Measurements from ENCODE around the gene JUP.

- TF ChIP-seq CTCF (IDR thresholded peaks at IDR 0.05; ENCODE audit: poor library complexity) (no peak), EZH2 (IDR thresholded peaks at IDR 0.05; ENCODE audit: borderline replicate concordance) (no peak)
Observed at GRCh38 chr17:41741709-41742108, 44.8 kb downstream of the JUP start.

Data from hepatocyte (in vitro differentiated cells).